Astrocyte (in vitro differentiated cells and primary cell): ENCODE measurements around the gene OR2T34.
"Not testable (repeated sequence)": the region's sequence is repeated elsewhere in the genome, so short reads cannot be mapped to it uniquely, and the experiment has no call there.

ENCODE experiments used
- EZH2 ChIP-seq: IDR thresholded peaks from 2 replicates; pipeline ENCODE4 v1.6.1; 2012; ENCODE audit warnings: mild to moderate bottlenecking, low read length, inconsistent platforms; ENCODE audit not compliant: insufficient read depth
- TF ChIP-seq, protein P1 (sequence below): IDR thresholded peaks from 2 replicates; pipeline ENCODE4 v1.5.1; 2011; ENCODE audit warnings: low read depth, mild to moderate bottlenecking, inconsistent platforms, low read length, moderate library complexity; ENCODE audit not compliant: insufficient read depth

- TF ChIP-seq, protein P1, sequence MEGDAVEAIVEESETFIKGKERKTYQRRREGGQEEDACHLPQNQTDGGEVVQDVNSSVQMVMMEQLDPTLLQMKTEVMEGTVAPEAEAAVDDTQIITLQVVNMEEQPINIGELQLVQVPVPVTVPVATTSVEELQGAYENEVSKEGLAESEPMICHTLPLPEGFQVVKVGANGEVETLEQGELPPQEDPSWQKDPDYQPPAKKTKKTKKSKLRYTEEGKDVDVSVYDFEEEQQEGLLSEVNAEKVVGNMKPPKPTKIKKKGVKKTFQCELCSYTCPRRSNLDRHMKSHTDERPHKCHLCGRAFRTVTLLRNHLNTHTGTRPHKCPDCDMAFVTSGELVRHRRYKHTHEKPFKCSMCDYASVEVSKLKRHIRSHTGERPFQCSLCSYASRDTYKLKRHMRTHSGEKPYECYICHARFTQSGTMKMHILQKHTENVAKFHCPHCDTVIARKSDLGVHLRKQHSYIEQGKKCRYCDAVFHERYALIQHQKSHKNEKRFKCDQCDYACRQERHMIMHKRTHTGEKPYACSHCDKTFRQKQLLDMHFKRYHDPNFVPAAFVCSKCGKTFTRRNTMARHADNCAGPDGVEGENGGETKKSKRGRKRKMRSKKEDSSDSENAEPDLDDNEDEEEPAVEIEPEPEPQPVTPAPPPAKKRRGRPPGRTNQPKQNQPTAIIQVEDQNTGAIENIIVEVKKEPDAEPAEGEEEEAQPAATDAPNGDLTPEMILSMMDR: not testable (repeated sequence)
- TF ChIP-seq EZH2: not testable (repeated sequence)
These were observed 23.5 kb downstream of the OR2T34 start for GRCh38 chr1:248551027-248551426.
